ENCODE results near the gene NPAT. TPM values are rescaled to one million over a fixed set of nuclear protein-coding genes. Genes with fewer than 3 reads are reported as not detected.
A peak's percentile ranks its signal among the peaks of the same experiment; 100 is the strongest.

Gene NPAT
- total and polyA plus RNA-seq, 2 of the 13 experiments (the other 11 are each of a cell fraction or from before 2014, with no cell fraction given): 4.4 to 11.2 TPM

- TF ChIP-seq ZHX1 (CRISPR knock-in tag; IDR thresholded peaks at IDR 0.05; ENCODE audit: low read depth) (peak; percentile 92), ZNF589 (CRISPR knock-in tag; conservative IDR thresholded peaks at IDR 0.05) (no peak), ZC3H13 (CRISPR knock-in tag; IDR thresholded peaks at IDR 0.05) (peak; percentile 26; the same call in 1 of the 2 replicates), ZNF564 (CRISPR knock-in tag; IDR thresholded peaks at IDR 0.05) (no peak), ZFAT (CRISPR knock-in tag; conservative IDR thresholded peaks at IDR 0.05) (no peak), POLR2AphosphoS5 (IDR thresholded peaks at IDR 0.05; ENCODE audit: low read depth, low read length) (peak; percentile 76), HDAC6 (IDR thresholded peaks at IDR 0.05; ENCODE audit: low read depth, low read length) (no peak), ZNF501 (CRISPR knock-in tag; IDR thresholded peaks at IDR 0.05) (peak; percentile 33), GFI1 (CRISPR knock-in tag; IDR thresholded peaks at IDR 0.05; ENCODE audit: borderline replicate concordance) (no peak; the same call in 1 of the 2 replicates), HNF1B (CRISPR knock-in tag; IDR thresholded peaks at IDR 0.05) (peak; percentile 57), ZNF724P (CRISPR knock-in tag; IDR thresholded peaks at IDR 0.05; ENCODE audit: borderline replicate concordance) (no peak), ZUFSP (CRISPR knock-in tag; IDR thresholded peaks at IDR 0.05; ENCODE audit: borderline replicate concordance) (no peak), ZNF747 (CRISPR knock-in tag; IDR thresholded peaks at IDR 0.05; ENCODE audit: borderline replicate concordance) (no peak; the same call in 1 of the 2 replicates), ATRX (CRISPR knock-in tag; IDR thresholded peaks at IDR 0.05; ENCODE audit: borderline replicate concordance) (no peak), ZNF44 (CRISPR knock-in tag; IDR thresholded peaks at IDR 0.05) (no peak), HCFC1 (IDR thresholded peaks at IDR 0.05; ENCODE audit: low read depth, low read length) (no peak), ZSCAN9 (CRISPR knock-in tag; IDR thresholded peaks at IDR 0.05; ENCODE audit: borderline replicate concordance) (peak; percentile 80; the same call in 1 of the 2 replicates), SMARCC2 (IDR thresholded peaks at IDR 0.05) (no peak), RORA (CRISPR knock-in tag; IDR thresholded peaks at IDR 0.05) (no peak), ZNF101 (CRISPR knock-in tag; IDR thresholded peaks at IDR 0.05; ENCODE audit: borderline replicate concordance, low read depth) (no peak), PHB2 (IDR thresholded peaks at IDR 0.05; ENCODE audit: partially characterized antibody) (no peak), ZBTB34 (CRISPR knock-in tag; IDR thresholded peaks at IDR 0.05) (no peak), ZNF556 (CRISPR knock-in tag; IDR thresholded peaks at IDR 0.05; ENCODE audit: borderline replicate concordance) (no peak; the same call in none of the 2 replicates)
Observed at GRCh38 chr11:108222574-108223347, at the start of gene NPAT, which contains the start of gene ATM (continued).

Measured in HepG2 (cell line).